Colon (tissue), 2 donors: Measurements from ENCODE around the gene ATP6AP1.

ENCODE experiments used
- FAIRE-seq: peaks from 2 replicates; lab custom pipeline; 2012; peaks lifted over from hg19 to GRCh38; lab: Jason Lieb, UNC
- donor health status: control.
- donor health status: control.

ATP6AP1 gene

DNA sequence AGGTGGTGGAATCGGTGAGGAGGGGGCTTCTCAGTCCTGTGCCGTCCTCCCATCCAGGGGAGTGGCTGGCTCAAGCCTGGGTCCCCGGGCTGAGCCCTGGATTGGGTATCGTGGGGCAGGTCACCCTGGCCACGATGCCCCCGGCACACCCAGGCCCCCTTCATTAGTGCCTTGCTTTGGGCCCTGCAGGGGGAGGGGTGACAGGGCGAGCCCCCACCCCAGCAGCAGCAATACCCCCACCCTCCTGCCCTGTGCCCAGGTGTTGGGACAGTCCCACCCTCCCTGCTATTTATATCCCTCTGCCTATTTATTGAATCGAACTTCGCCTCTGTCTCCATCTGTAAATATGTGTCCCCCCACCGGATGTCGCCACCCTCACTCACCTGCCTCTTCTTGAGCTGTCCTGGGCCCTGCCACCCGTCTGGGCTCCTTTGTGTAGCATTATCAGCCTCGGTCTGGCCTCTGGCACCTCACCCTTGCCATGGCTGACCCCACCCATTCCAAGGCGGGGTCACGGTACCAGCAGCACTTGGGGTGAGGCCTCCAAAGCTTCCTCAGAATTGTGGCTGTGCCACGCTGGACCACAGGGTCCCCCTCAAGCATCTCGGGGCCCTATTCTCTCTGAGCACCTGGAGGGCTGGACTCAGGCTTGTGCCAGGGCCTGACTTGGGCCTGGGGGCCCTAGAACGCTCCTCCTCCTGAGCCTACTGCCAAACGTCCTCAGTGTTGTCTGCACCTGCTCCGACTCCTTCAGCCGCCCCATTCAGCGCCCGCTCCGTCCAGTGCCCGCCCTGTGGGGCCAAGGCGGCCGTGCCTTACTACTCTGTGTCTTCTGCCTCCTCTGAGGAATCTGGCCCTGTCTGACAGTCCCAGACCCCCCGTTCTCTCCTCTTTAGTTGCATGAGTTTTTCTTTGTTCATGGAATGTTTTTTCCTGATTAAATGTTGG, 44.5 kb downstream of the ATP6AP1 start:
- no peak for FAIRE-seq

DNA sequence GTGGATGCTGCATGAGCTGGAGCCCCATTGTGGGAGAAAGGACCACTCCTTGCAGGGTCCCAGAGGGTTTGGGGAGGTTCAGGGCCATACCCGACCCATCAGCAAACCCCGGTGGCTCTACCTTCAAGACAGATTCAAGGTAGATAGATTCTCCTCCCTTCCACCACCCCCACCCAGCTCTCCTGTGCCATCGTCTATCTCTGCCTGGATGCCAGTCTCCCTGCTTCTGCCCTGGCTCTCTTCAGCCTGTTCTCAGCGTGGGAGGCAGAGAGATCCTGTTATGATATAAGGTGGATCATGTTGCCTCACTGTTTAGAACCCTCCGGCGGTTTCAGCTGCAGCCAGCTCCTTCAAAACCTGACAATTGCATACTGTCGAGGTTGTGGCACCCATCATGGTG, 45.2 kb downstream of the ATP6AP1 start:
- no peak for FAIRE-seq

DNA sequence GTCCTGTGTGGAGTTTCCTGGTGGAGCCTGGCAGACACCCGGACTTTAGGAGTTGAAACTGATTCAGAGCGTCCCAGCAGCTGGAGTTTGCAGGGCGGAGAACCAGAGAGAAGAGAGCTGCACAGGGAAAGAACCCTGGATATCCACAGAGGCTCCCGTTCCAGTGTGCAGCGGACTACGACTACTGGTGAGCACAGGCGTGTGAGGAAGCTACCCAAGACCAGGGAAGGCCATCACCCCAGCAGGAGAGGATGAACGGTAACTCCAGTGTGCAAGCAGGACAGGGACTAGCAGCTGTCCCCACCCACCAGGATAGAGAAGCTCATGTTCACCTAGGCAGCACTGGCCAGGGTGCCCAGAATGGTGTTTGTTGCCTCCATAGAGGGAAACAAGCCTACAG, 48.3 kb downstream of the ATP6AP1 start:
- no peak for FAIRE-seq

DNA sequence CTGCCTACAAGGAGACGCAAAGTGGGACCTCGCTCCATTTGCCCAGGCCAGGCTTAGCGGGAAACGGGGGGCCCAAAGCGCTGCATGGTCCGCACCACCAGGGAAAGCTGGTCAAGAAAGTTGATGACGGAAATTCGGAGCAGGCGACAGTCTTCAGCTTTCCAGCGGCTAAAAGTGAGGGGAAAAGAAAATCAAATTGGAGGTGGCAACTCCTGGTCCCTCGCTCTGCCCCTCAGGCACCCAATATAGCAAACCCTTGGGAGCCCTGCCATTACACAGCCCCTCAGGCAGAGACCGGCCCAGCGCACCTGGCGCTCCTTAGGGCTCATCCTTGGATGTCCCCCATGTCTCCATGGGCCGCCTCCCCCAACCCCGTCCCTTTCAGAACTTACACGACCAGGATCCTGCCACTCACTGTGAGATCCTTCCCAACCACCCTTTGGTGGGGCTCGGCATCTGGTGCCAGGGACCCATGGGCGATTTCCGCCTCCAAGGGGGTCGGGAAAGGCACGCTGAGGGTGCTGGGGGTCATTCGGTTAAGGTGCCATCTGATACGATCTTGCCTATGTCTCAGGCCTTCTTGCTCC, 49.5 kb downstream of the ATP6AP1 start:
- no peak for FAIRE-seq

DNA sequence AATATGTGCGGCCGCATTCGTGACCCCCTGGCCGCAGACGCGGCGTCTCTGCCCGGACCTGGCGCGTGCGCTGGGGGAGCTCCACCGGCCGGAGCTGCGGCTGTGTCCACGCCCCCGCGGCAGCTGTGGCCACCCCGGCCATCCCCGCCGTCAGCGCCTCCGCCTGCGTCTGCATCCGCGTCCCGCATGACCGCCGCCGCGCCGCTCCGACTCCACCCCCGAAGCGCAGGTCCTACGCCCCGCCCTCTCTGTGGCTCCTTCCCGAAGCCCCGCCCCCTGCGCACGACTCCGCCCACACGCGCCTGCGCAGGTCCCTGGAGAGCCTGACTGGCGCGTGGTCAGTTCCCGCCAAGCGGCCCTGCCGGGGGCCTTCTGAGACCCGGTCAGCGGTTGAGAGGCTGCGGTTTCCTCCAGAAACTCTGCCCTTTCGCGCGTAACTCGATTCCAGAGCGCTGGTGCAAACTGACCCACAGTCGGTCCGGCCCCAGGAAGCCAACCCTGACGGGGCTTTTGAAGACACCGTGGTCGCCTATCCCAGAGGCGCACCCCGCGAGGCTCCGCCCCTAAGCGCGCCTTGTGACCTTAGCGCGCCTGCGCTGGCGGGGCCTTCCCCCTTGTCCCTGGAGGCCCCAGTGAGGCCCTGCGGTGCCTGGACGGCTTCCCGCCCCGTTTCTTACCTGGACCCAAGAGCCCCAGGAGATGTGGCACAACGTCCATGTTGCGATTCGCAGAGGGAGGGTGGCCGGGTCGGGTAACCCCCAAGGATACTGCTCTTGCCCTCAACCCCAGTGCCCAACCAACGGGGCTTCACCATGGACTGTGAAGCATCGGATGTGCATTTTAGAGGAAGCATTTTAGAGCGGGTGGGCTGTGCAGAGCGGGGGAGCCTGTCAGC, 50.5 kb downstream of the ATP6AP1 start, which contains the start of gene LAGE3:
Gene LAGE3, minus strand, starts transcription at position 554 of the 895 bp plus-strand sequence. Its CDS starts 366 bp downstream, at position 188.
- no peak for FAIRE-seq

DNA sequence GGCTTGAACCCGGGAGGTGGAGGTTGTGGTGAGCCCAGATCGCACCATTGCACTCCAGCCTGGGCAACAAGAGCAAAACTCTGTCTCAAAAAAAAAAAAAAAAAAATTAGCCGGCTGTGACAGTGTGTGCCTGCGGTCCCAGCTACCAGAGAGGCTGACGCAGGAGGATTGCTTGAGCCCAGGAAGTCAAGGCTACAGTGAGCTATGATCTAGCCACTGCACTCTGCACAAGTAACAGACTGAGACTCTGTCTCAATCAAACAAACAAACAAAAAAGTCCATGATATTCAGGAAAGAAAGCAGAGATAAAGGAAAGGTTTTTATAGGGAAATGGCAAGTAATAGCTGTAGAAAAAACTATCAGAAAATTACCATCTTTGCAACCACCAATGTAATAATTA, 52.7 kb downstream of the ATP6AP1 start:
- no peak for FAIRE-seq

DNA sequence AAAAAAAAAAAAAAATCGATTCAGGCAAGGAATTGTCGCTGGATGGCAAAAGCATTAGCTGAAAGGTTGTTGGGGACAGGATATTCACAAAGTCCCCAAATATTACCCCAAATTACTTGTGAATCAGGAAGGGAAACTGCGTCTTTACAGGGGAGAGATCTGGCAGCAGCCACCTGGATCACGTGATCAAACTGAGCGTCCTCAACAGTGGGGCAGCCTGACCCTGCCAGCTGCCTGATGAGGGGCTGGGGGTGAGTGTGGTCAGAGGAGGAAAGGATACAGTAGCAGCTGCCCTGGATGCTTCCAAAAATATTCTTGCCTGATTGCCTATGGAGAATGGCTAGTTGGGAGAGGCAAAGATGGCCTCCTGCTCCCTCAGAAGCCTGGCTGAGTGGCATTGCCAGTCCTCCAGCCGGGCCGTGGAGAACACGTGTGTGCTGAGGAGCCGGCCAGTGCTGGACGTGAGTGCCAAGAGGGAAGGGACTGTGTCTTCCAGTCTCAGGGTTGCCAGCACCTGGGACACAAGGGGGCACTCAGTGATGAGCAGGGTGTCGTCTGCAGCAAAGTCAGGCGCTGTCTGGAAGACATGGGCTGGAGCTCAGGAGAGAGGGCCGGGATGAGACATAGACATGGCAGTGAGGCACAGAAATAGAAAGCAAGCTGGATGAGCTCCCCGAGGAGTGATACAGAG, 53.6 kb downstream of the ATP6AP1 start:
- FAIRE-seq, result no peak

DNA sequence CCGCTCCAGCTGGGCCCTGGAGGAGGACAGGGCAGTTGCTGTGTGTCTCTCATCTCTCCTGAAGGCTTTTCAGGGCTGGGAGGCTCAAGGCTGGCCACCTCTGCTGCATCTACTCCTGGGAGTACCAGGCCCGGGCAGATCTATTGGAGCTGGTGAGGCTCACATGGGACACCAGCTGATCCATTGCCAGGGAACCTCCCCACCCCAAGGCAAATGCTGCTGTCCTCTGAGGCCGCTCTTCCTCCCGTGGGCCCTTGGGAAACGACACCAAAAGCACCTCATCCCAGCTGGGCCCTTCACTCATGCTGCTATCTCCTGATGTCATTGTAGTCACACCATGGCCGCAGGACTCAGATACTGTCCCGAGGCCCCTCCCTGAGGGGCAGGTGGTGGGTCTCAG, 54.3 kb downstream of the ATP6AP1 start:
- FAIRE-seq, result no peak

DNA sequence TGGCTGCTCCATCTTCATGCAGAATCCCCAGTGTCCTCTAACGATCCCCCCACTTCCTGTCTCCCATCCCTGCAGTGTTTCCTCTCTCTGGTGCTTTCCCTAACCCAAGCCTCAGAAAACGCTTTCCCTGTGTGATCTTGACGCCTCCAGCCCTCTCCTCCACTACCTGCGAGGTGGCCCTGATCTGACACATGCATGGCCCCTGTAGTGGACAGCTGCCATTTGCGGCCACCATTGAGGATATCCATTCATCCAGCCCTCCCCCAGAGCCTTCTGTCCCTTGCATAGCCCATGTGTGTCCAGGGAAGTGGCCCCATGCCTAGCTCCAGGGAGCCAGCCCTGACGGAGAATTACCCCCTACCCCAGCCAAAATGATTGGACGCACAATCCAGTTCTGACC, 54.8 kb downstream of the ATP6AP1 start:
- FAIRE-seq, result no peak

DNA sequence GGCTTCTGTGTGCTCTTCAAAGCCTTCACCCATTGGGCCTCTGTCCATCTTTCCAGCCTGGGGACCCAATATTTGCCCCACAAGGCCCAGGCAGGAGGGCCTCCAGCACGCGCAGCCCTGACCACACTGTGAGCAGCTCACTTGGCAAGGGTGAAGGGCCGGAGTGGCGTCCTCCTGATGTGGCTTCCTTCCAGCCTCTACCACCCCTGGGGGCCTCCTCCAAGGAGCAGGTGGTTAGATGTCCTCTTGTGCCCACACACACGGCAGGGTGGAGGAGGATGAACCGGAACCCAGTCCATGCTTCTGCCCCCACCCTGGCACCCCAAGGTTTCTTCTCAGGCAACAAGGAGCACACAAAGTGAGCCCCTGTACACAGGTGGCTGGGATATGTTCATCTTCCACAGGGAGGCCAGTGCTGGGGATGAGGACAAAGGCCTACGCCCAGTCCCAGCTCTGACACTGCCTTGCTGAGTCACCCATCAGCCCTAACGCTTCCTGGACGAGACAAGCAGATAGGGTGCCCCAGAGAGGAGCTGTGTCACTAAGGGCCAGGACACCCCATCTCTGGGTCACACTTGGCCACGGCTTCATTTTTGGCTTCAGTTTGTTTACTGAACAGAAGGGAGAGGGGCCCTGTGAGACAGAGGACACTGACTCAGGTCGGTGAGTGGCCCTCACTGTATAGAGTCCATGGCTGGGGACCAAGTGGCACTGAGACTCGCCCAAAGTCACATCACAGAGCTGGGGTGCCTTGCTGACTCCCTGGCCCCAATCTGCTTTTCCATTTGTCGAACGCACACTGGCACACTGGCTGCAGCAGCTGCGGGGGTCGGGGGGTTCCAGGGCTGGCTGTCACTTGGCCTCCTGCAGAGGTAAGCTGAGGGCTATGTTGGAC, 56.0 kb downstream of the ATP6AP1 start:
- no peak for FAIRE-seq

DNA sequence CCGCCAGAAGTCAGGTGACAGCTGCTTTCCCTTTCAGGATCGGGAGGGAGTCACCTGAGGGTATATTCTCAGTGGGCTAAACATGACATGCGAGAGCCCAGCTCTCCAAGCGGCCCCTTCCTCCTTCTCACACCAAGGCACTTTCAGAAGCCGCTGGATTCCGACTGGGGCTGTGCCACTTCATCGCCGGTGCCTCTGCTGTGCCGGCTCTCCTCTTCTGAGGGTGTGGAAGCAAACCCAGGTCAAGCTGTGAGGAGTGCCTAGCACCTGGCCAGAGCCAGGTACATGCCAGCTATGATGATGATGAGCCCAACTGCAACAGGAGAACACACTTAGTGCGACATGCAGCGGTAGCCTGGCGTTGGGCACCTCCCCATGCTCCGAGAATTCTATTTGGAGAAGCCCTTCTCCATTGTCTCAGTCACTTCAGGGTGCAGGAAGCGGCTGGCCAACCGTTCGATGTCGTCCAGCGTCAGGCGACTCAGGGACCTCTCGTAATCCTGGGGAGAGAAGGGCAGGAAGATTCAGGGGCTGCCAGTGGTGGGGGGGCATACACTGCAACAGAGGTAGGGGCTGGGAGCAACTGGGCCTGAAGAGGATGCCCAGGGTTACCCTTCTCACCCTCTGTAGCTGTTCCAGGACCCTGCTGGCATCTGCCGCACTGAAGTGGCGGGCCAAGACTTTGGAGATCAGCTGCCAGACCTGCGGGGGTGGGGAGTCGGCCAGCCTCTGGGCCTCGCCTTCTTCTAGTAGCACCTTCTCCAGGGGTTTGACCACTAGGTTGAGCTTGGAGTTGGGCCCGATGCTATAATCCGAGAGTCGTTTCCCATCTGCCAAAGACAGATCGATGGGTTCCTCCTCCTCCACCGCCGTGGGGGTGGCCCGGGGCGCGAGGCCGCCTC, 56.9 kb downstream of the ATP6AP1 start:
- no peak for FAIRE-seq

DNA sequence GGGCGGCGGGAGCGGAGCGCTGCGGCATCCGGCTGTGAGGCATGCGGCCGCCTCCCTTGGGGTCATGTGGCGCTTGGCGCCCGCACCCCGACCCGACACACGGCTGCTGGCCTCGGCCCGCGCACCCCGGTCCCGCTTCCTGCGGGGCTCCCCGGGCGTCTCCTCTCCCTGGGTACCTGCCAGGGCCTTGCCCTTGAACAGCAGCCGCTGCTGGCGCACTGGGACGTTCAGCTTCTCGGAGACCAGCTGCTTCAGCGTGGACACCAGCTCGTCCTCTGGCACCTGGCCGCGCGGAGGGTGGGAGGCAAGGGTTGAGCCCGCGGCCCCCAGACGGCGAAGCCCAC, 57.5 kb downstream of the ATP6AP1 start:
- FAIRE-seq, result no peak
